ENCODE data around the gene DNPH1. TPM values are rescaled to one million over a fixed set of nuclear protein-coding genes. Genes with fewer than 3 reads are reported as not detected.

DNPH1 gene
- total and polyA plus RNA-seq, 2 of the 8 experiments (the other 6 are each of a cell fraction or from before 2014, with no cell fraction given), result 33.9 to 134 TPM

DNA sequence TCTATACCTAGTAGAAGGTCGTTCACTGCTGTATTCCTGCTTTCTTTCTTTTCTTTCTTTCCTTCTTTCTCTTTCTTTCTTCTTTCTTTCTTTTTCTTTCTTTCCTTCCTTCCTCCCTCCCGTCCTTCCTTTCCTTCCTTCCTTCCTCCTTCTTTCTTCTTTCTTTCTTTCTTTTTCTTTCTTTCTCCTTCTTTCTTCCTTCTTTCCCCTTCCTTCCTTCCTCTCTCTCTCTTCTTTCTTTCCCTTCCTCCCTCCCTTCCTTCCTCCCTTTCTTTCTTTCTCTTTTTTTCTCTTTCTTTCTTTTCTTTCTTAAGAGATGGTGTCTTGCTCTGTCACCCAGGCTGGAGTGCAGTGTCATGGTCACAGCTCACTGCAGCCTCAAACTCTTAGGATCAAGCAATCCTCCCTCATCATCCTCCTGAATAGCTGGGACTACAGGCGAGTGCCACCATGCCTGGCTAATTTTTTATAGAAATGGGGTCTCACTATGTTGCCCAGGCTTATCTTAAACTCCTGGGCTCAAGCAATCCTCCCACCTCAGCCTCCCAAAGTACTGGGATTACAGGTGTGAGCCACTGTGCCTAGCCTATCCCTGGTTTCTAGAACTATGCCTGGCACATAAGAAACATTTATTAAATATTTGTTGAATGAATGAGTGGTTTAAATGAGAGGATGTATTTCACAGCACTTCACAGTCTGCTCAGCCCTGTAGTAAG is 2.6 kb upstream of the DNPH1 start:
- Histone ChIP-seq H3K4me1 (replicated peaks in 1 of 4; ENCODE audit: control insufficient read depth in 3 of 4, insufficient read depth in 4 of 4, low read length in 3 of 4) (peaks cover 0 to 4% (median 4%) of the 10 kb centered on the region in 4 experiments; a peak in 4 of 7 replicates), H3K9me3 (ENCODE audit: insufficient read depth in 2 of 2, low read depth in 1 of 2, low read length in 1 of 2) (no peaks in the 10 kb centered on the region), H3K4ac (replicated peaks; ENCODE audit: insufficient read length, low read depth, low read length) (no peak overlapping the region), H3K4me3 (ENCODE audit: extremely low read depth in 1 of 4, insufficient read depth in 2 of 4, low read depth in 3 of 4, low read length in 4 of 4) (no peak overlapping the region), H4K20me1 (replicated peaks in 1 of 2; ENCODE audit: control insufficient read depth in 1 of 2, insufficient read depth in 2 of 2, low read length in 2 of 2) (no peaks in the 10 kb centered on the region), H3K23me2 (ENCODE audit: low read depth, low read length) (peaks cover 5% of the 10 kb centered on the region; the same call in 1 of the 2 replicates), H3K14ac (ENCODE audit: insufficient read length) (no peak overlapping the region), H3K27ac (ENCODE audit: low read depth, low read length) (no peak overlapping the region), H2BK15ac (ENCODE audit: low read length) (no peak overlapping the region), H3K27me3 (replicated peaks in 1 of 4; ENCODE audit: control insufficient read depth in 3 of 4, extremely low read depth in 1 of 4, insufficient read depth in 3 of 4, low read length in 3 of 4) (peaks cover 3 to 22% (median 18%) of the 10 kb centered on the region in 4 experiments), H2BK120ac (replicated peaks; ENCODE audit: low read depth, low read length) (no peak overlapping the region), H3K36me3 (ENCODE audit: control insufficient read depth in 2 of 4, insufficient read depth in 4 of 4, low read length in 3 of 4) (no peaks in the 10 kb centered on the region), H4K5ac (ENCODE audit: insufficient read length, low read depth, low read length) (no peak overlapping the region), H2AFZ (ENCODE audit: low read length) (no peak overlapping the region), H3K79me1 (ENCODE audit: low read depth, low read length) (no peaks in the 10 kb centered on the region), H3K56ac (replicated peaks; ENCODE audit: insufficient read length, low read depth, low read length) (no peak overlapping the region), H3K18ac (ENCODE audit: extremely low read depth, low read length) (no peak overlapping the region), H3K79me2 (ENCODE audit: control insufficient read depth in 1 of 2, insufficient read depth in 2 of 2, low read length in 2 of 2) (no peaks in the 10 kb centered on the region), H2BK20ac (ENCODE audit: low read length) (no peak overlapping the region), H3K4me2 (ENCODE audit: insufficient read depth in 1 of 2, low read depth in 2 of 2, low read length in 2 of 2) (no peak overlapping the region), H4K91ac (replicated peaks; ENCODE audit: insufficient read length, low read length) (no peak overlapping the region), H4K8ac (ENCODE audit: extremely low read depth, insufficient read depth, low read length) (no peak overlapping the region), H2BK5ac (ENCODE audit: low read depth, low read length) (no peak overlapping the region), H2AK5ac (ENCODE audit: low read depth, low read length) (no peak overlapping the region), H3K9ac (replicated peaks in 1 of 4; ENCODE audit: extremely low read depth in 1 of 4, low read depth in 3 of 4, low read length in 3 of 4) (no peak overlapping the region), H2BK12ac (ENCODE audit: low read depth, low read length) (no peak overlapping the region), H3K23ac (ENCODE audit: insufficient read length) (no peak overlapping the region)
- FAIRE-seq, result no peak
- TF ChIP-seq RXRA (IDR thresholded peaks at IDR 0.05; ENCODE audit: insufficient read depth, low read depth, low read length) (no peak), RFX5 (IDR thresholded peaks at IDR 0.05; ENCODE audit: borderline replicate concordance, low read depth, low read length) (no peak), KDM5A (IDR thresholded peaks at IDR 0.05; ENCODE audit: low read length) (no peak), TEAD4 (IDR thresholded peaks at IDR 0.05; ENCODE audit: low read depth, low read length) (no peak), SP2 (IDR thresholded peaks at IDR 0.05; ENCODE audit: low read length) (no peak), SRF (IDR thresholded peaks at IDR 0.05; ENCODE audit: low read depth, low read length) (no peak), BRCA1 (IDR thresholded peaks at IDR 0.05; ENCODE audit: low read depth, low read length) (no peak), BCL11A (IDR thresholded peaks at IDR 0.05; ENCODE audit: low read depth in 2 of 2, low read length in 2 of 2) (no peak), RNF2 (IDR thresholded peaks at IDR 0.05; ENCODE audit: borderline replicate concordance, low read depth, low read length, missing control alignments, poor library complexity, severe bottlenecking) (no peak), TCF12 (IDR thresholded peaks at IDR 0.05; ENCODE audit: low read depth, low read length) (no peak)
- TF ChIP-seq, protein P1, sequence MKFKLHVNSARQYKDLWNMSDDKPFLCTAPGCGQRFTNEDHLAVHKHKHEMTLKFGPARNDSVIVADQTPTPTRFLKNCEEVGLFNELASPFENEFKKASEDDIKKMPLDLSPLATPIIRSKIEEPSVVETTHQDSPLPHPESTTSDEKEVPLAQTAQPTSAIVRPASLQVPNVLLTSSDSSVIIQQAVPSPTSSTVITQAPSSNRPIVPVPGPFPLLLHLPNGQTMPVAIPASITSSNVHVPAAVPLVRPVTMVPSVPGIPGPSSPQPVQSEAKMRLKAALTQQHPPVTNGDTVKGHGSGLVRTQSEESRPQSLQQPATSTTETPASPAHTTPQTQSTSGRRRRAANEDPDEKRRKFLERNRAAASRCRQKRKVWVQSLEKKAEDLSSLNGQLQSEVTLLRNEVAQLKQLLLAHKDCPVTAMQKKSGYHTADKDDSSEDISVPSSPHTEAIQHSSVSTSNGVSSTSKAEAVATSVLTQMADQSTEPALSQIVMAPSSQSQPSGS (IDR thresholded peaks at IDR 0.05; ENCODE audit: low read length), result no peak
- ChIA-PET CTCF (ENCODE audit: partially characterized antibody) (interaction anchor here (0.6 to 5.6 kb wide), 9 partner anchors 10 to 1003 kb away, joined by 3 to 33 read pairs (median 4); no protein-coding TSS in a partner anchor), POLR2A (ENCODE audit: partially characterized antibody) (no interaction called here)
- no peak for DNase-seq (ENCODE audit: low read depth in 1 of 2, low spot score in 2 of 2)
- 79% methylated on average over 3 of the region's 3 CpGs; no CpG with 5 or more reads in 1 of the 2 experiments for WGBS, 2 experiments (ENCODE audit: extremely low coverage in 1 of 2, insufficient coverage in 1 of 2, insufficient read length in 1 of 2, insufficient replicate concordance in 2 of 2, low coverage in 1 of 2, low lambda C conversion rate in 2 of 2, missing lambda C conversion rate in 1 of 2)
